Panc1 (cell line): Measurements from ENCODE around the gene ARID4B. TPM values are rescaled to one million over a fixed set of nuclear protein-coding genes. Genes with fewer than 3 reads are reported as not detected.

Experiments
- ATAC-seq: fragments of 200-7000 bp; cut with Tn5 transposase; 2 replicates; pipeline ENCODE4 v1.9.1; 2020; ENCODE audit warnings: mild to moderate bottlenecking, moderate library complexity
- Bru-seq: library from RNA; stranded (reverse); fragments of 400-500 nt; gene quantifications from one replicate; lab custom pipeline; 2021; lab: Mats Ljungman, UMichigan
- BruChase-seq, 2 experiments: library from RNA; stranded (reverse); fragments of 400-500 nt; gene quantifications; one replicate each; lab custom pipeline; 2021; lab: Mats Ljungman, UMichigan
- BruUV-seq: library from RNA; stranded (reverse); fragments of 400-500 nt; replicated peaks from 2 replicates; lab custom pipeline; 2021; lab: Mats Ljungman, UMichigan
- CTCF ChIA-PET: fragments of 300-600 bp; sonication (Branson Sonifier 250); formaldehyde crosslinking; loops from one replicate; lab custom pipeline; 2022; ENCODE audit warnings: antibody characterized with exemption; lab: Charles Lee
- POLR2A ChIA-PET: fragments of 300-600 bp; sonication (Branson Sonifier 250); formaldehyde crosslinking; loops from one replicate; lab custom pipeline; 2022; ENCODE audit warnings: antibody characterized with exemption; lab: Charles Lee
- DNase-seq: peaks from one replicate; pipeline ENCODE4 v3.0.0-alpha.2; 2010; ENCODE audit warnings: low read depth, low spot score
- H3K27ac ChIP-seq: 2 replicates; pipeline ENCODE4 v1.5.1; 2011; ENCODE audit warnings: mild to moderate bottlenecking, low read length, inconsistent platforms
- H3K27me3 ChIP-seq: fragments of 200-500 bp; sonication (Bioruptor generic); 2 replicates; pipeline ENCODE4 v1.6.0; 2014; ENCODE audit warnings: low read length, inconsistent platforms; ENCODE audit not compliant: control insufficient read depth, insufficient read depth
- H3K36me3 ChIP-seq: fragments of 200-500 bp; sonication (Bioruptor generic); 2 replicates; pipeline ENCODE4 v1.5.1; 2014; ENCODE audit warnings: inconsistent platforms, mild to moderate bottlenecking, low read length, moderate library complexity; ENCODE audit not compliant: control insufficient read depth, insufficient read depth
- H3K4me1 ChIP-seq: 2 replicates; pipeline ENCODE4 v1.5.1; 2011; ENCODE audit warnings: inconsistent platforms, mild to moderate bottlenecking, low read length, moderate library complexity; ENCODE audit not compliant: control insufficient read depth, insufficient read depth
- H3K4me3 ChIP-seq, 2 experiments: 2 replicates each; pipeline ENCODE4 v1.5.1; 2011 to 2012; ENCODE audit warnings: low read depth in 2 of 2, low read length in 2 of 2, mild to moderate bottlenecking in 2 of 2, inconsistent platforms in 1 of 2, moderate library complexity in 1 of 2
- H3K9me3 ChIP-seq: fragments of 200-500 bp; sonication (Bioruptor generic); 2 replicates; pipeline ENCODE4 v1.5.1; 2014; ENCODE audit warnings: low read depth, mild to moderate bottlenecking, inconsistent platforms, low read length, moderate library complexity; ENCODE audit not compliant: control insufficient read depth, insufficient read depth
- CTCF ChIP-seq: fragments of 450-650 bp; IDR thresholded peaks from 2 replicates; pipeline ENCODE4 v1.5.1; 2017; ENCODE audit warnings: mild to moderate bottlenecking
- TCF7L2 ChIP-seq: IDR thresholded peaks from 2 replicates; pipeline ENCODE4 v1.6.1; 2011; ENCODE audit warnings: mild to moderate bottlenecking, low read depth, low read length, inconsistent platforms
- in situ Hi-C: cut with HindIII; loops from 2 replicates; pipeline ENCODE4 v1.10.0; 2016; ENCODE audit warnings: low sequenced_read_pairs, low pct_unique_long_range_greater_than_20kb
- intact Hi-C: fragments of 100-400 bp; cut with micrococcal nuclease; formaldehyde crosslinking; loops from one replicate; pipeline ENCODE4 v1.10.0; 2022; ENCODE audit not compliant: unreplicated experiment
- long read RNA-seq: library from polyadenylated mRNA; unstranded; transcript quantifications from one replicate; pipeline ENCODE4 v2.0.0, GENCODE V29; 2021; ENCODE audit not compliant: unreplicated experiment
- polyA plus RNA-seq: library from polyadenylated mRNA; unstranded; fragments of >200 nt; gene quantifications from one replicate; pipeline ENCODE4 v1.2.1, GENCODE V29; 2012; ENCODE audit warnings: missing spikeins; ENCODE audit not compliant: insufficient read length
- total RNA-seq: library from RNA; stranded (reverse); gene quantifications from one replicate; pipeline ENCODE4 v1.2.1, GENCODE V29; 2021; ENCODE audit not compliant: unreplicated experiment
- TF ChIP-seq, protein P1 (sequence below), 2 experiments: IDR thresholded peaks; 2 replicates each; pipeline ENCODE4 v1.6.1; 2011 to 2012; ENCODE audit warnings: low read depth in 2 of 2, control low read depth in 1 of 2, low read length in 1 of 2, mild to moderate bottlenecking in 1 of 2, moderate library complexity in 1 of 2; ENCODE audit not compliant: insufficient read depth in 1 of 2

ARID4B gene, protein sequence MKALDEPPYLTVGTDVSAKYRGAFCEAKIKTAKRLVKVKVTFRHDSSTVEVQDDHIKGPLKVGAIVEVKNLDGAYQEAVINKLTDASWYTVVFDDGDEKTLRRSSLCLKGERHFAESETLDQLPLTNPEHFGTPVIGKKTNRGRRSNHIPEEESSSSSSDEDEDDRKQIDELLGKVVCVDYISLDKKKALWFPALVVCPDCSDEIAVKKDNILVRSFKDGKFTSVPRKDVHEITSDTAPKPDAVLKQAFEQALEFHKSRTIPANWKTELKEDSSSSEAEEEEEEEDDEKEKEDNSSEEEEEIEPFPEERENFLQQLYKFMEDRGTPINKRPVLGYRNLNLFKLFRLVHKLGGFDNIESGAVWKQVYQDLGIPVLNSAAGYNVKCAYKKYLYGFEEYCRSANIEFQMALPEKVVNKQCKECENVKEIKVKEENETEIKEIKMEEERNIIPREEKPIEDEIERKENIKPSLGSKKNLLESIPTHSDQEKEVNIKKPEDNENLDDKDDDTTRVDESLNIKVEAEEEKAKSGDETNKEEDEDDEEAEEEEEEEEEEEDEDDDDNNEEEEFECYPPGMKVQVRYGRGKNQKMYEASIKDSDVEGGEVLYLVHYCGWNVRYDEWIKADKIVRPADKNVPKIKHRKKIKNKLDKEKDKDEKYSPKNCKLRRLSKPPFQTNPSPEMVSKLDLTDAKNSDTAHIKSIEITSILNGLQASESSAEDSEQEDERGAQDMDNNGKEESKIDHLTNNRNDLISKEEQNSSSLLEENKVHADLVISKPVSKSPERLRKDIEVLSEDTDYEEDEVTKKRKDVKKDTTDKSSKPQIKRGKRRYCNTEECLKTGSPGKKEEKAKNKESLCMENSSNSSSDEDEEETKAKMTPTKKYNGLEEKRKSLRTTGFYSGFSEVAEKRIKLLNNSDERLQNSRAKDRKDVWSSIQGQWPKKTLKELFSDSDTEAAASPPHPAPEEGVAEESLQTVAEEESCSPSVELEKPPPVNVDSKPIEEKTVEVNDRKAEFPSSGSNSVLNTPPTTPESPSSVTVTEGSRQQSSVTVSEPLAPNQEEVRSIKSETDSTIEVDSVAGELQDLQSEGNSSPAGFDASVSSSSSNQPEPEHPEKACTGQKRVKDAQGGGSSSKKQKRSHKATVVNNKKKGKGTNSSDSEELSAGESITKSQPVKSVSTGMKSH (N-terminal part only)
- total RNA-seq (37.5 TPM), Bru-seq, nascent RNA (percentile 94 among the genes with signal in this experiment), BruChase-seq, experiment 1, labeled RNA remaining after a 2-hour chase (percentile 85 among the genes with signal in this experiment), BruChase-seq, experiment 2, labeled RNA remaining after a 6-hour chase (percentile 74 among the genes with signal in this experiment)
- polyA plus RNA-seq = 17.7 TPM
- long read RNA-seq, full-length matches to known transcripts = 9 of 112 reads
- long read RNA-seq, partial matches to known transcripts = 73 of 112 reads
- long read RNA-seq, other reads (novel, unspliced or antisense) = 30 of 112 reads

DNA sequence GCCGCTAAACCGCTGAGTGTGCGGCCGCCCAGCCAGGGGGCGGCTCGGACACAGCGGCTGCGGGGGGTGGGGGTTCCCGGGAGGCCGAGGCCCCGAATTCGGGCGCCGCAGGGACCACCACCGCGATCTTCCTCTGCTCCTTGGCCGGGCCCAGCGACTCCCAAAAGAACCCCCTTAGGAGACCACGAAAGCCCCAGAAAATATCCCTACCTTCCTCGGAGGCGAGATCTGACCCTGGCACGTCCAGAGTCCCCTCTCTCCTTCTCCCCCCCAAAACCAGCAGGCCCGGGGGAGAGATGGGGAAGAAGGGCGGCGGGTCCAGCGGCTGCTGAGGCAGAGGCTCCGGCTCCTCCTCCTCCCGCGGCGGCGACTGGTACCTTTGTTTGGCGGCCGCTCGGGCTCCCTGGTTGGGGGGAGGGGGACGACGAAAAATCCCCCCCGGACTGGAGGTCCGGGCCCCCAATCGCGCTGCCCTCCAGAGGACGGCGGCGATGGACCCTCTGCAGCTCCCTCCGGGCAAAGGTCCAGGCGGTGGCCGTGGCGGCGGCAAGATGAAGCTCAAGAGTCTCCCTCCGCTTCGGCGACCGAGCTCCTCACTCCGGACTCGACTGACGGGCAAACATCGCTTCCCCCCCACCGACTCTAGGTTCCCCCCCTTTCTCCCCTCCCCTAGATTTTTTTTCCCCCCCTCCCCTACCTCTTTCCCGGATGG, at the start of gene ARID4B:
Gene ARID4B (minus strand): TSS at position 621 of the 712 bp plus-strand sequence. CDS start 1,260 bp downstream, outside the sequence.
- in situ Hi-C loops = no loop called here
- TF ChIP-seq TCF7L2 = peak; percentile 41; the same call in 1 of the 2 replicates
- TF ChIP-seq CTCF = no peak
- TF ChIP-seq, protein P1, sequence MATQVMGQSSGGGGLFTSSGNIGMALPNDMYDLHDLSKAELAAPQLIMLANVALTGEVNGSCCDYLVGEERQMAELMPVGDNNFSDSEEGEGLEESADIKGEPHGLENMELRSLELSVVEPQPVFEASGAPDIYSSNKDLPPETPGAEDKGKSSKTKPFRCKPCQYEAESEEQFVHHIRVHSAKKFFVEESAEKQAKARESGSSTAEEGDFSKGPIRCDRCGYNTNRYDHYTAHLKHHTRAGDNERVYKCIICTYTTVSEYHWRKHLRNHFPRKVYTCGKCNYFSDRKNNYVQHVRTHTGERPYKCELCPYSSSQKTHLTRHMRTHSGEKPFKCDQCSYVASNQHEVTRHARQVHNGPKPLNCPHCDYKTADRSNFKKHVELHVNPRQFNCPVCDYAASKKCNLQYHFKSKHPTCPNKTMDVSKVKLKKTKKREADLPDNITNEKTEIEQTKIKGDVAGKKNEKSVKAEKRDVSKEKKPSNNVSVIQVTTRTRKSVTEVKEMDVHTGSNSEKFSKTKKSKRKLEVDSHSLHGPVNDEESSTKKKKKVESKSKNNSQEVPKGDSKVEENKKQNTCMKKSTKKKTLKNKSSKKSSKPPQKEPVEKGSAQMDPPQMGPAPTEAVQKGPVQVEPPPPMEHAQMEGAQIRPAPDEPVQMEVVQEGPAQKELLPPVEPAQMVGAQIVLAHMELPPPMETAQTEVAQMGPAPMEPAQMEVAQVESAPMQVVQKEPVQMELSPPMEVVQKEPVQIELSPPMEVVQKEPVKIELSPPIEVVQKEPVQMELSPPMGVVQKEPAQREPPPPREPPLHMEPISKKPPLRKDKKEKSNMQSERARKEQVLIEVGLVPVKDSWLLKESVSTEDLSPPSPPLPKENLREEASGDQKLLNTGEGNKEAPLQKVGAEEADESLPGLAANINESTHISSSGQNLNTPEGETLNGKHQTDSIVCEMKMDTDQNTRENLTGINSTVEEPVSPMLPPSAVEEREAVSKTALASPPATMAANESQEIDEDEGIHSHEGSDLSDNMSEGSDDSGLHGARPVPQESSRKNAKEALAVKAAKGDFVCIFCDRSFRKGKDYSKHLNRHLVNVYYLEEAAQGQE (IDR thresholded peaks at IDR 0.05; ENCODE audit: insufficient read depth in 1 of 2, low read depth in 2 of 2, low read length in 1 of 2) = no peak
- BruUV-seq = no TSS peak
- Histone ChIP-seq H3K4me1 (peaks cover 23% of the 10 kb centered on the region), H3K27ac (peak within 1 kb of the TSS; percentile 98), H3K27me3 (no peaks in the 10 kb centered on the region), H3K9me3 (no peaks in the 10 kb centered on the region), H3K36me3 (peaks cover 16% of the 10 kb centered on the region), H3K4me3 (peak within 1 kb of the TSS; percentile 95 to 99)
- ATAC-seq (peak; percentile 42), DNase-seq (no peak)
- POLR2A ChIA-PET = interaction anchor here (0.6 to 1.4 kb wide), 3 partner anchors 16 to 81 kb away, joined by 4 to 14 read pairs (median 7); no protein-coding TSS in a partner anchor
- intact Hi-C loops = loop anchor here (2.0 to 5.0 kb wide), 2 partner anchors 75 to 87 kb away; no protein-coding TSS in a partner anchor
- CTCF ChIA-PET = interaction anchor here (0.6 kb wide), 1 partner anchor 97 kb away, joined by 3 read pairs; no protein-coding TSS in a partner anchor
